DMS79 treated with DMSO at 0.1 percent for 48 hours (cell line): ENCODE results near the gene RYR3.
"Not testable (repeated sequence)": the region's sequence is repeated elsewhere in the genome, so short reads cannot be mapped to it uniquely, and the experiment has no call there.

Experiments used
- DNase-seq: peaks from one replicate; lab custom pipeline; 2025; lab: John Stamatoyannopoulos, UW

RYR3 gene

GRCh38 chr15:33584797-33585196, 274.0 kb downstream of the RYR3 start:
- no peak for DNase-seq

DNA sequence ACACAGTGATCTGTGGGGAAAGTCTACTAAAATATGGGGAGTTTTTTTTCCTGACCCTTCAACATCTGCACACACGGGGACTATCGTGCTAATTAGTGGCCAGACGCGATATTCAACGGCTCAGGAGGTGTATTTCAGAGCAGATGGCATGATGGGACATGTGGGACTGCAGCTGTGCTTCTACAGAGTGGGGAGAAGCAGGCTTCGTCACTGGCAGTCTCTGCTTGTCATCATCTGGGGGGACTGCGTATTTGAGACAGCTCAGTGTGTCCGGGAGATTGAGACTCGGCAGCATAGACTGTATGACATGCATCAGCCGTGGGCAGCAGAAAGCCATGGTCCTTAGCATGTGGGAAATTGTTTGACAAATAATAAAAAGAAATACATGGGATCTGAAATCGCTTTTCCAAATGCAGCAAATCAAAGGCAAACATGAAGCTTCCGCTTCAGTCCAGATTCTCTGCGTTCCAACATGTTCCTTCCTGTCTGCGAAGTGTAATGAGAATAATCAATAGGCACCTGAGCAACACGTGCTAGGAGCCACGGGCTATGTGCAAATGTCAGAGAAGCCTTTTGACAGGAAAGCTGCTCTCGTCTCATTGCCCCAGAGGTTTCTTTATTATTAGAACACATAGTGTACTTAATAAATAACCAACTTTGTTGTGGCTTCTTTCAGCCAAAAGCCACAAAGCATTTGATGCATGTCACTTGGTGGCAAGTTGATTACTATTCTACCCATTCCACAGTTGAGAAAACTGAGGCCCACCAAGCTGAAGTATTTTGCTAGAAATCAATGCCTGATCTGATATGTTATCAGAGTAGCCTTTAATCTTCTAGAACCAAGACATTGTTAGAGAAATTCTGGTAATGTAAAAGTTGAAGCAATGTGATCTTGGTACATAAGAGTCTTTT, 276.3 kb downstream of the RYR3 start:
- no peak for DNase-seq

DNA sequence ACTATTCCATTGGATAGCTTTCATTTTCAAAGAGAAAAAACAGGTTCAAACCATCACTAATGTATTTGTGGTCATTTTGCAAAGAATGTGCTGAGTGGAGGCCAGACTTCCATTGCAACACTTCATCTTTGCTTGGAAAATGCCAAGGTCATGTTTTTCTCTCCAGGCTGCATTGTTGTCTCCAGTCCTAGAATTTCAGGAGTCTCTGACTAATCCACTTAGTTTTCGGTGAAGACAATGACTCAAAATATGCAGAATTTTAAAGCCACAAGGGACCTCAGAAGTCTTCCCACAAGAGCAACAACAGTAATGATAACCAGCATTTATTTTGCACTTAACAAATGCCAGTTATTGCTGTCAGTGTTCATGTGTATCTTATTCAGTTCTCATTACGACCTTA, 277.0 kb downstream of the RYR3 start:
- DNase-seq, result no peak

- no peak for DNase-seq
Measured at GRCh38 chr15:33592864-33593263, 282.1 kb downstream of the RYR3 start.

DNA sequence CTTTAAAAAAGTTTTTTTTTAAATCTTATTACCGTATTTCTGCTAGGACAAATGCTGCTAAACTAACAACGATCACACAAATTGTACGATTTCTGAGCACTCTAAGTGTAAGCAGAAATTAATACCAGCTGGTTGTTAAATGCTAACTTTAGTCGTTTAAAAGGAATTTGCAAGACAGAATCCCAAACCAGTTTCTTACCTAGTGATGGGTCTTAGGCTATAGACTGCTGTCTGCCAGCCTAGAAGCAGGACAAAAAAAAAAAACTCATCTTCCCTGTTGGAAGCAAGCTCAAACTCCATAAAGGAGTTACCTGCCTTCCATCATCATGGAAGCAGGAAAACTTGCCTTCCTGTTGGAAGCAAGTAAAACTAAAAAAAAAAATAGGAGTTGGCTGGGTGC, 287.6 kb downstream of the RYR3 start:
- not testable (repeated sequence) for DNase-seq

GRCh38 chr15:33600212-33600611, 289.4 kb downstream of the RYR3 start:
- no peak for DNase-seq

- no peak for DNase-seq
Measured at GRCh38 chr15:33601461-33601860, 290.7 kb downstream of the RYR3 start.

DNA sequence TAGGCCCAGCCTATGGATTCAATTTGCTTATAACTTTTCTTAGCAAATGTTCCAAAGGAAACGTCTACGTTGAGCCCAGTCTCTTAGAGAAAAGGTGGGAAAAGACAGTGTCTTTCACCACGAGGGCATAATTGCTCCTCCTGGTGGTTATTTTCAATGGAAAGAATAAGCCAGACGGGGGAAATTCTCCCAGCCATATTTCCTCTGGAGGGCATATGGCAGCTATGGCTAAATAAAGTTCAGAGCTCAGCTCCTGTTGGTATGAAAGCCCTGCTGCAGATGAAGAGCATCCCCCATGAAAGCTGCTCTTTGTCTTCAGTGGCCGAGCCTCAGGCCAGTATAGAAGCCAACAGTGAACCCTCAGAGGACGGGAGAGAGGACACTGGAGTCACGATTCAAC, 297.9 kb downstream of the RYR3 start:
- no peak for DNase-seq

DNA sequence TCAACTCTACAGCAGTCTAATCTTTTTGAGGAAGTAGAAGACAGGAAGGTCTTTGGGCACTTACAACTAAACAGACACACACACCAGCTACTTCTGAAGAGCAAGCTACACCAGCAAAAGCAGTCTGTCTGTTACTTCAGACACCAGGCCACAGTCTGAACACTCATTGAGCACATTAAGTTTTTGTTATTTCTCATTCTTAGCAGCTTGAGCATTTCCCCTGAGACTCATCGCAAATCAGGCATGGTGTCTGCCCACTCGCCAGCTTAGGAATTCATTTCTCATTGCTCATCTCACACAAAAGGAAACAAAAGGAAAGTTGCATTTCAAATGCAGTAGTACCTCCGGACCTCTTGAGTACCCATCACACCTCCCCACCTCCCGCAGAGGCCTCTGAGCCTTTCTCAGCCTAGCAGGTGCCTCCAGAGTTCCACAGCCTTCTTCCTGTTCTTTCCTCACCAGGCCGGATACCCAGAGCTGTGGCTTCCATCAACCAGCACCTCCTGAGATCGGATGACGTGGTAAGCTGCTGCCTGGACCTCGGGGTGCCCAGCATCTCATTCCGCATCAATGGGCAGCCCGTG, 302.0 kb downstream of the RYR3 start:
- no peak for DNase-seq

- DNase-seq, result no peak
Measured at GRCh38 chr15:33616475-33616874, 305.7 kb downstream of the RYR3 start.

DNA sequence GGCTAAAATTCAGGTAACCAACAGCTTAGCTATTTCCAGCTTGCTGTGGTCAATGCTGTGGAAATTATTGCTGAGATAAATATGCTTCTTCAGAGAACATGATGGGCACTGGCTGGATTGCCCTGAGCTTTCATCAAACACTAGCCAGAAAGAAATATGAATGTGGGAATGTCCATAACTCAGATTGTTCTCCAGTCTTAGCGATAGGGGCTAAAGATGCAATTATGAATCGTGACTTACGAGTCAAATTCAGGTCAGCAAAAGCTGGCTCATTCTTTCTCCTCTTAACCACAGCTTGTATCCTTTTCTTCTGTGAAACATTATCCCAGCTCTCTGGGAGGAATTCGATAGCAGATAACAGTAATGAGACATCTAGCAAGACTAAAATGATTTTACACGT, 307.6 kb downstream of the RYR3 start:
- DNase-seq, result no peak

- DNase-seq, result no peak
Measured at GRCh38 chr15:33621141-33621540, 310.4 kb downstream of the RYR3 start.

DNA sequence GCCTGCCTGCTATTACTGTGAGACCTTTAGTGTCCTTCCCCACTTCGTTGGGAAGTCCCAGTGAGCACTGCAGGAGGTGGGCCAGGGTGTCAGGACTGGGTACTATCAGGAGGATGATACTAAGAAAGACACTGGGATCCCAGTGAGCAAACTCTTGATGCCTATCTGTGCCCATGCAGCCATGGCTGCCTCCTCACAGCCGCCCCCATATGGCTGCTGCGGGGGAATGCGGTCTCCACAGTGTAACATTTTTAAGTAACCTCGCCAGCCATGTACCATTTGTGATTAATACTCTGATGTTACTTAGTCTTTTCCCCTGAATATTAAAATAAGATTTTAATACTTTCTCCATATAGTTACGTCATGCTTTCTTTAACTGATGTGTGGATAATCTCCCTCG, 312.2 kb downstream of the RYR3 start:
- no peak for DNase-seq

DNA sequence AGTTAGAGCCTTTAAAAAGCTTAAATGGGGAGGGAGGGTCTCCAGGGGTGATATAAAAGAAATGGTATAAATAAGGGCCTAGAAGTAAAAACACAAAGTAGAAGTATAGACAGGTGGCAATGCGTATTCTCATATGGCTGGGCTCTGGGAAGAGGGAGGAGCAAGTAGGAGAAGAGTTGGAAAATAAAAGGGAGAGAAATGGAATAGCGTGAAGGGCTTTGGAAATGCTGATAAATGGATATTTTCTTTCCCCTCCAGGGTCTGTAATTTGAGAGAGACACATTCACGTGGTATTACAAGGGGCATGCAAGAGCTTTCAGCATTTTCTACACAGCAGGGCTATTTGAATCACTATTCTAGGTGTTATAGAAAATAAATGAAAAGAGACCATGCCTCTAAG, 313.7 kb downstream of the RYR3 start:
- DNase-seq, result no peak

GRCh38 chr15:33629647-33630046, 318.9 kb downstream of the RYR3 start:
- DNase-seq, result no peak

DNA sequence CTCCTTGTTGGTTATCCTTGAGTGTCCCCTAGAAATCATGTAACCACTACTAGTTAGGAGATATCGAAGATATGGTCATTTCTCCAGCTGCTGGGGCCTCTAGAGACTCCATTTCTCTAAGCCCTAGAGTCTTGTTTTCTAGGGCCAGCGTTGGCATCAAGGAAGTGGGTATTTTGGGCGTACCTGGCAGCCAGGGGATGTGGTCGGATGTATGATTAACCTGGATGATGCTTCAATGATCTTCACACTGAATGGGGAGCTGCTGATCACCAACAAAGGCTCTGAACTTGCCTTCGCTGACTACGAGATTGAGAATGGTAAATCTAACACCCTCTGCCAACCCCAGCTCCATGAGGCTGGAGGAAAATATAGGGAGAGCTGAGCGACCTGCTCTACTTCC, 325.5 kb downstream of the RYR3 start:
- no peak for DNase-seq

DNA sequence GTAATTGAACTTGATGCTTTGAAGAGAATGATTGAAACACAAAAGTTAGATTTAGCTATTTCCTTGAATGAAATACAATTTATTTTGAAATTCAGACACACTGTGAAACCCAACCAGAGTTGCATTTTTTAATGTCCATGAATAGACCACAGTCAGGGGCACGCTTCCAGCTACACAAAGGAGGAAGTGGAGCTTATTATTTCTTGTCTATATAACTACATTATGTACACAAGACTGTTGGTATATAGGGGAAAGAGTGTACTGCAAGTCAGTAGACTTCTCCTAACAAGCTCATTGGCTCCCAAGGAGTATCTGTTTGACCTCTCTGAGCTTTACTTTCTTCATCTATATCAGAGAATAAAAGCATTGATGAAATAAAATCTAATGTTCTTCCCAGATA, 326.2 kb downstream of the RYR3 start:
- no peak for DNase-seq

DNA sequence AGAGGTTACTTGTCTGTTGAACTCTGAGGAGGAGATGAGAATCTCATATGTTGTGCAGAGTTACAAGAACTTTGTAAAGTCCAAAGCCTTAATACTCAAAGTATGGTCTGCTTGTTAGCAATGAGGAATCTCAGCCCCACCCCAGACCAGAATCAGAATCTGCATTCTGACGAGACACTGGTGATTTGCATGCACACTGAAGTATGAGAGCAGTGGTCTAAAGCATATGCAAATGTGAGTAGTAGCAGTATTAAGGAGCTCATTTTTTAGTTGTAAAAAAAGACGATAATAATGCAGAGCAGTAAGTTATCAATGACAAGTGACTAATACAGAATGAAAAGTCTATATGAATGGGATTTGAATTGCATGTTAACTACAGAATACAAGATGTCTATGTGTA, 327.7 kb downstream of the RYR3 start:
- no peak for DNase-seq

DNA sequence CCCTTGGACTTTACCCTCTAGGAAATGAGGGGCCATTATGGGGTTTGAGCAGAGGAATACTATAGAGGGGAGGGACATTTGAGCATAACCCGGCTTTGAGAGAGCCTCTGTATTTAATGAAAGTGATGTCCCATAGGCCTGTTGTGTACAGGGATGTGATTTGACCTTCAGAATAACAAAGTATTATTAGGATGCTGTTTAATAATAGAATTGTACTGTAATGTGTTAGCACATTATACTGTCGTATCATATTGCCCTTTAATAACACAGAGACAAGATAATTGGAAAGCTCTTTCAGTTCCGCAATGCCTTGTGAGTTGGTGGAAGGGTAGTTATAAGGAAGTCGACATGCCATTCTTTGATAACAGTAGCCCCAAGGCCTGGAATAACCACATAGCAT, 328.3 kb downstream of the RYR3 start:
- no peak for DNase-seq

DNA sequence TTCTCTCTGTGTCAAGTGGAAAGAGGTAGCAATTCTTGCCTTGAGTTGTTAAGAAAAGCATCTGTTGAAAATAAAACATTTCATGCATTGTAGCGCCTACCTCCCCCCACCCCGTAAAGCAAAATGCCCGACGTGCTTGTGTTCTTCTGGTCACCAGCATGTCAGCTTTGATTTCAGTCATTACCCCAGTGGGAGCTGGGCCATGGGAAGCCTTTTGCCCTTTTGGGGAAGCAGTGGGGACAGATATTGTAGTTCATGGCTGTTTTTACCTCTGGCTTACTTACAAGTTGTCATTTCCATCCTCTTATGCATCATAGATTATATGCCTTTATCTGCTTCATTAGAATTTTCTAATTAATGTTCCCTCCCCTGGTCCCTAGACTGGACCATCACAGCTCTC, 328.7 kb downstream of the RYR3 start:
- no peak for DNase-seq

GRCh38 chr15:33639978-33640377, 329.2 kb downstream of the RYR3 start:
- no peak for DNase-seq

GRCh38 chr15:33641069-33641468, 330.3 kb downstream of the RYR3 start:
- DNase-seq, result no peak

GRCh38 chr15:33644304-33644703, 333.5 kb downstream of the RYR3 start:
- no peak for DNase-seq

- DNase-seq, result no peak
Measured at GRCh38 chr15:33646744-33647143, 336.0 kb downstream of the RYR3 start.
